NCI-H69 (cell line): ENCODE results near the gene CRYBG1.

Source experiments
- DNase-seq: peaks from one replicate; lab custom pipeline; 2025; lab: John Stamatoyannopoulos, UW

CRYBG1 gene

DNA sequence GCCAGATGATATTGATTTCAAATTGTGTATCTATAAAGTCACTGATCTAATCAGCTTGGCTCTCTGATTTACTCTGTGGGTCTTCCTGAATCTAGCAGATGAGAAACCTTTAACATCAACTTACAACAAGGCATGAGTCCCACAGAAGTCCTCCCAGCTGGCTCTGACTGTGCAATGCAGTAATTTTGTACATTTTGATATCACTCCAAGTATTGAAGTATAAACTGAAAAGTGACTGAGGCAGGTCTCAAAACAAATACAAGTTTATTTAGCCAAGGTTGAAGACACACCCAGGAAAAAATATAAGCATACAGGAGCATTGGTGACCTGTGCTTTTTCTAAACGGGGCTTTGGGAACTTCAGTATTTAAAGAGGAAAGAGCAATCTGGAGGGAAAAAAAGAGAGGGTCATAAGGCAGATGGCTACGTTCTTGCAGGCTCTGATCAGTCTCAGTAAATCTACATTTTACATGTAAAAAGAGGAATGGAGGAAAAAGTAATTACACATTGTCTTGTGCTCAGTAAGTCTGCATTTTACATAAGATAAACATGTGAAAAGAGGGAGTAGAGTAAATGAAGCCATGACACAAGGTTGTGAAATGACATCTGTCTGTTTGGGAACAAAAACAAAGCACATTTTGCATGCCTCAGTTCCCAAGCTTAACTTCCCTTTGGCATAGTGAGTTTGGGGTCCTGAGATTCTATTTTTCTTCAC lies 59.5 kb downstream of the CRYBG1 start:
- DNase-seq: no peak

DNA sequence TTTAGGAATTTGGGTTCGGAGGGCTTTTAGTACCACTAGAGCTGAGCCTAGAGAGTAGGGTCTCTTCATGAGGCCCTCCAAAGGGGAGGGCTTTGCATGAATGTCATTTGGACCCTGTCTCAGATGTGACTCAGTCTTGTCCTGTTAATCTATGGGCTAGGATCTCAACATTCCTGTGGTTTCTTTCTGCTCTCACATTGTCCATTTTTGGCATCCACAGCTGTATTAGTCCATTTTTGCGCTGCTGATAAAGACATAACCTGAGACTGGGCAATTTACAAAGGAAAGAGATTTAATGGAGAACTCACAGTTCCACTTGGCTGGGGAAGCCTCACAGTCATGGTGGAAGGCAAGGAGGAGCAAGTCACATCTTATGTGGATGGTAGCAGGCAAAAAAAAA lies 61.0 kb downstream of the CRYBG1 start:
- no peak for DNase-seq

DNA sequence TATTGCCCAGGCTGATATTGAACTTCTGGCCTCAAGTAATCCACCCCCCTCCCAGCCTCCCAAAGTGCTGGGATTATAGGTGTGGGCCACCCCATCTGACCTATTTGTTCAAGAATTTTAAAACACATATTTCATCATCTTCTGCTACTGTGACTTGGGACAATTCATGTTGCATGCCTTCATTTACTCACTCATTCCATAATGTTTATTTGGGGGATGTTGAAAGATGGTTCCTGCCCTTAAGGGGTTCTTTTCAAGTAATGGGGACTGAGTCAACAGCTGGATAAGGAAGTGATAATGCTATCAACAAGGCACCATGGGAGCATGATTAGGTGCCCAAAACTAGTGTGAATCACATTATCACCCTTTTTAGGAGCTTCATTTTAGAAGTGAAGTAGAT lies 62.0 kb downstream of the CRYBG1 start:
- no peak for DNase-seq

DNA sequence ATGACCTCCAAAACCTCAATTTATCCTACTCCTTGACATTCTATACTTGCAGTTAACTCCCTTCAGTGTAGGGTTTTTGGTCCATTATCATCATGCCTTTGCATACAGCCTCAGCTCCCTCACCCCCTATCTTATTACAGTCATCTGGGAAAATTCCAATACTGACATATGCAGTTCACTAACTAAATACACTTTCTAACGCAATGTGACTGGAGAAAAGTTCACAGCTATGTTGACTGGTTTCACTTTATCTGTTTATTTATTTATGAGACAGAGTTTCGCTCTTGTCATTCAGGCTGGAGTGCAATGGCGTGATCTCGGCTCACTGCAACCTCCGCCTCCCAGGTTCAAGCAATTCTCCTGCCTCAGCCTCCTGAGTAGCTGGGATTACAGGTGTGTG lies 64.9 kb downstream of the CRYBG1 start:
- DNase-seq: no peak

DNA sequence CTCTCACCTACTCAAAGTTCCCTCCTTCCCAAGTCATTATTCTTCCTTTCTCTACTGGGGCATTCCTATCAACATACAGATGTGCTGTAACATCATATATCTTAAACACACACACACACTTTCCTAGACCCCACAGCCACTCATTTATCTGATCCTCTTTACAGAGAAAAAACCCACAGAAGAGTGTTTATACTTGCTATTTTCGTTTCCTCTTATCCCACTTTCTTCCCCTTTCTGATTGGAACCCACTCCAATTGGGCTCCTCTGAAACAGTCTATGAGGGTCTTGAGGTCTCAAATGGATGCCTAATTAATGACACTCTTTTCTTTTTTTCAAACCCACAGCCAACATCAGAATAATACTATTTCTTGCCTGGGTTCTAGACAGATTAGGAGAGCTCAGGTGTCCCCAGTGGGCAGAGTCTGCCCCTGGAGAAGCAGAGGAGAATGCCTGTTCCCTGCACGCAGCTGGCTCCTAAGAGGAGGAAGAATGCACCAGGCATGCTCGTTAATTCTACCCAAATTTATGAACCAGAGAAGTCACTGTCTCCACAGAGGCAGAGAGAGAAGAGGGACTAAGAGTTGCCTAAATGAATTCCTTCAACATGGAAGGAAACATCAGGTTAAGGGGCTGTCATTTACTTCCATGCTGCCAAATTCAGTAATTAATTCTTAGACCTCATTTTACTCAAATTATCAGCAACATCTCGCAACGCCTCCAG lies 65.9 kb downstream of the CRYBG1 start:
- no peak for DNase-seq

DNA sequence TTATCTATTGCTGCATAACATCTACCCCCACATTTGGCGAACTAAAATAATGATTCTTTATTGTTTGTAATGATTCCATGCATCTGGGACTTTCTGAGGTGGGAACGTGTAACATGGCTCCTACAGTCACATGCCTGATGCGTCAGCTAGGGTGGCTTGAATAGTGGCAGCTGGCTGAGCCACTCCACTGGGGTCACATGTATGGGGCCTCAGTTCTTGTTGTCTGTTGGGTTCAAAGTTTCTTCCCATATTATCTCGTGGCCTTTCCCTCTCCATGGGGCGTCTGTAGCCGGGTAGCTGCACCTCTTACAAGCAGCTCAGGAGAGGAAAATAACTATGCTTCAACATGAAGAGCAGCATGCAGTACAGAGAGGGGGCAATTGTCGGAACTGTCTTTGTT lies 69.9 kb downstream of the CRYBG1 start:
- DNase-seq: no peak

DNA sequence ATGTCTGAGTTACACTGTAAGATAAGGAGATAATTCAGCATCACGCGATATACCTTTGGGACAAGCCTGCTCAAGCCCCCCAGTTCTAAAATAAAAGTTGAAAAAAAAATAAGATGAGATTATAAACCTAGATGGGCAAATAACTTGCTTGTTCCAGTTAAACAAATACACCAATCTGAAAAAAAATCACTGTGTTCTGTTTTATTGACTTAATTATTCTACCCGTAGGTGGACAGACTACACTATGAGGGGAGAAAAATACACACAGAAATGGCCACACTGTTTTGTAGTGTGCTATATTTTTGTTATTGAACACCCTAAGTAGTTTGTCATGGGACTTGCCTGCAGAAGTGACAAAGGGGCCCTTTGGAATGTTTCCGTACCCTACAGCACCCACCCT lies 70.9 kb downstream of the CRYBG1 start:
- DNase-seq: no peak

DNA sequence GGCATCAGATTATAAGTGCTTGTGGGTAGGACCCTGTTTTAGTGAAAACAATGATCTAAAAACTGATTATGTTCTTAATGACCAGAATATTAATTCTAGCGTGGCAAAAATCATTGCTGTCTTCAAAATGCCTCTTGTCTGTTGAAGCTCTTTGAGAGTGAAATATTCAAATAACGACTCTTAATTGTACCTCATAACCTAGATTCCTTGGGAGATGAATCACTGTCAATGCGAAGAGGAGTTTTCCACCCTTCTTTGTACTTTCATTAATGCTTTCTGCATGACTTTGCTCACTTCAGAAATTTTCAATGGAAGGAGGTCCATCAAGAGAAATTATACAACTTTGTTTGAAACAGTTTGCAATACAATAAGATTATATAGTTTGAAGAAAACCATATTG lies 71.5 kb downstream of the CRYBG1 start:
- DNase-seq: no peak

DNA sequence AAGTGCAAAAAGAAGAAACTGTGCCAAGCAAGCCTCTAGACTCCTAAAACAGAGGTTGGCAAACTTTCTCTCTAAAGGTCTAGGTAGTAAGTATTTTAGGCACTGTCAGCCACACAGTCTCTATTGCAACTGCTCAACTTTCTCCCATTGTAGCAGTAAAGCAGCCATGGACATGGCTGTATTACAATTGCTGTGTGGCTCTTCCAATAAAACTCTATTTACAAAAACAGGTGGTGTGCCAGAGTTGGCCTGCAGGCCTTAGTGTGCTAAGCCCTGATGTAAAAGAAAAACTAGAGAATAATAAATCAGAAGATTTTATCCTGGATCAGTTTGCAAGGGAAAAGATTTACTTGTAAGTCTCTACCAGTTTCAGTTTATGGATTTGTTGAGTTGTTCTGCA lies 74.0 kb downstream of the CRYBG1 start:
- no peak for DNase-seq

DNA sequence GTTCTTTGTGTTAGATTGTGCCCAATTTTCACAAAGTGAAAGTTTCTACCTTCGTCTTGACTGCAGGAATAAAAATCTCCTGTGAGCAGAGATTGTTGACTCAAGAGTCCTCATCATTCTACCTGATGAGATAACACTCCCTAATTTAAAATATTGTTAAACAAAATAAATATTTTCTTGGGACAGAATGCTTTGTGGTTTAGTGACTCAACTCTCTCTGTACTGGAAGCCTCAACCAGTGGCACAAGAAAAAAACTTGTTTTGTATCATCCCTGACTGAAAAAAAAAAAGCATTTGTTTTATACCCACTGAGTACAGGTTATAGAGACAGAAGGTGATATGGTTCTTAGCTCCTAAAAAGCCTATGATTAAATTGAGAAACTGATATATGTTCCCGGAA lies 78.9 kb downstream of the CRYBG1 start:
- DNase-seq: no peak

DNA sequence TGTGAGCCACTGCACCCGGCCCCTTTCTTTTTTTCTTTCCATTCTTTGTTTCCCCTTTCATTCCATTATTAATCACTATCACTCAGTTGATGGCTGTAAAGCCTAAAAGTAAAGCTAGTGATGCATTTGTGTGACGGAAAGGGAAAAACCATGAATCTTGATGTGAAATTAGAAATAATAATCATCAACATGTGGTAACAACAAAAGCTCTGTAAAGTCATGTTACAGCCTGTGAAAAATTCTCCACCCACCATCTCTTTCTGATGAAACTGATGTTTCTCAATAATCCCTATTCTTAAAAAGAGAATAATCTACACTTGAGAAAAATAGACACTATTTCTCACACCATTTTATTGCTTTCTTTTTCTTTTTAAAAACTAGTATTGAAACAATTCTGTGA lies 80.0 kb downstream of the CRYBG1 start:
- no peak for DNase-seq

DNA sequence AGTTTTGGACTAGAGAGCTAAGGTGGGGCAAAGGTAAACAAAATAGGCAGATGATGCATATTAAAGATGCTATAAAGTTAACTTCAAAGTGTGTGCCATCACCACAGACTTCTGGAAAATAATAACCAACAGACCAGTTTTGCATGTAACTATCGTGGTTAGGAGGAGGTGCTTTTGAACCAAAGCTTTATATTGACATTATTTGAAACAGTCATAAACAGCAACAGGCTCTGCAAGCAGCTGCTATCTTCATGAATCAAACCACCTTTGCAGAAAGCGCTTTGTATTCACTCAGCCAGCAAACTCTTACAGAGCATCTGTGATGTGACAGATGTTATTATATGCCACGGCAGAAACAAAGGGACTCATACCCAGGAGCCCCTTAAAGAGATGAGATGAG lies 81.9 kb downstream of the CRYBG1 start:
- peak; percentile 85 for DNase-seq

DNA sequence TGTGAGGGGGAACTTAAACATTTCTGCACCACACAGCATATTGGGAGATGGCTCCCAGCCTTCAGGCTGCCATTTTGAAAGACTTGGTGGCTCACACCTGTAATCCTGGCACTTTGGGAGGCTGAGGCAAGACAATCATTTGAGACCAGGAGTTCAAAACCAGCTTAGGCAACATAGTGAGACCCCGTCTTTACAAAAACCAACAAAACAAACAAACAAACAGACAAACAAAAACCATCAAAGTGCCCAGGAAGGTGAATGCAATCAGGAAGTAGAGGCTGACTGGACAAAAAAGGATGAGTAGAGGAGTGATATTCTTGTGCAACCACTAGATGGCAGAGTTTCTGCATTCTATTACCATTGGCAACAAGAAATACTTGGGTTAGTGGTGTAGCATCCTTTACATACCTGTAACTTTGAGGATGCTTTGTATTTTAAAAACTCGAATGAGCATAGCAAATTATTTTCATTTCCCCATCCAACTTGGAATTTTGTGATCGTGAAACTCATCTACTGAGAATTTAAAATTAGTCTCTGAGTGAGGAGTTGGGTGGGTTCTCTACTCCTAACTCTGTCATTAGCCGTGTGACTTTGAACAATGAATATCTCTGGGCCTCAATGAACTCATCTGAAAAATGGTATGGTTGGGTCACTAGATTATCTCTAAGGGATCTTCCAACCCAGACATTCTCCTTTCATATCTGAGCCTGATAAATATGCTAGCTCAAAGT lies 84.4 kb downstream of the CRYBG1 start:
- DNase-seq: peak; percentile 83

DNA sequence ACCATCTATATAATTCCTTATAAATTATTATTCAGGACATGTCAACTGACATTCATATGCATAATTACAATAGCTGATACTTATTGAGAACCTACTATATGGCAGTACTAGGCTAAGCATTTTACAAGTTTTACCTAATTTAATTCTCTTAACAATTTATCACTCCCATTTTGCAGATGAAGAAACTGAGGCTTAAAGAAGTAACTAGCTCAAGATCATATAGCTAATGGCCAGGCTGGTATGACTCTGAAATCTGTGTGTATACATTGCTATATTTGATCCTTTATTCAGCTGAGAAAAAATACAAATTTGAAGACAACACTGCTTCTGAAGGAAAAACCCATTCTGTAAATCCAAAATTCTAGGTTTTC lies 85.0 kb downstream of the CRYBG1 start:
- DNase-seq: no peak

DNA sequence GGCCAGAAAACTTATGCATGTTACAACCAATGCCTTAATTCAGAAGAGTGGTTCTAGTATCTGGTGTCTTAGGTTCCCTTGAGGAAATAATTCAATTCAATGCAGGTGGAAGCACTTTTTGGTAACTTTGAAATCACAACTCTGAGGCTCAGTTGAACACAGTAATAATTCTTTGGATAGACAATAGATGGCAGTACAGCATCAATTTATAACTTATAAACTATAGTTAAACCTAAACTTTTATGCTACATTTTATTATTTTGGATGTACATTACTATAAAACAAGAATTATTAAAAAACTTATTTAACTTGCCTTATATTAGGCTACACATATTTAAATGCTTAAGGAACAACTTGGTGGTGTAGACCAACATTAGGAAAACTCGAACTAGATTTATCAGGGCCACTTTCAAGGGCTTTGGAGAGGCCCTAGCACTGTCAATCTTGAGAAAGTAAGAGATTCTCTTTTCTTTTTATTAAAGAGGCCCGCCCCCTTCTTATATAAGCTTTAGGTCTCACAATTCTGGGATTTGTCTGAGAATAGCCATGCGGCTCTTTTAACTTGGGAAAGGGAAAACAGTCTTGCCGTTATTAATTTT lies 85.9 kb downstream of the CRYBG1 start:
- peak; percentile 81 for DNase-seq

DNA sequence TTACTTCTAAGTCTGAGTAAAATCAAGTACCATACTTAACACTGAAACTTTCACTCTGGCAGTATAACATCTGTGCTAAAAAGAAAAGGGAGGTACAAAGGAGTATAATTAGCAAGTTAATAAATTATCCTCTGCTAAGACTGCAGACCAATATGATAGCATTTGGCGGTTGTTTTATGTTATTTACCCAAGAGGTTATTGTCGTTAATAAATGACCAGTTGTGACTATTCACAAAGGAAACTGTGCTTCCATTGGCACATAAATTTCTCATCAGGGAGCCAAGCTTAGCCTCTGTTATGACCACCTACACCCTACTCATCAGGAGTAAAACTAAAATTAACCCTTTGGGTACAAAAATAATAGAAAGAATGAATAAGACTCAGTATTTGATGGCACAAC lies 86.5 kb downstream of the CRYBG1 start:
- DNase-seq: peak; percentile 94

DNA sequence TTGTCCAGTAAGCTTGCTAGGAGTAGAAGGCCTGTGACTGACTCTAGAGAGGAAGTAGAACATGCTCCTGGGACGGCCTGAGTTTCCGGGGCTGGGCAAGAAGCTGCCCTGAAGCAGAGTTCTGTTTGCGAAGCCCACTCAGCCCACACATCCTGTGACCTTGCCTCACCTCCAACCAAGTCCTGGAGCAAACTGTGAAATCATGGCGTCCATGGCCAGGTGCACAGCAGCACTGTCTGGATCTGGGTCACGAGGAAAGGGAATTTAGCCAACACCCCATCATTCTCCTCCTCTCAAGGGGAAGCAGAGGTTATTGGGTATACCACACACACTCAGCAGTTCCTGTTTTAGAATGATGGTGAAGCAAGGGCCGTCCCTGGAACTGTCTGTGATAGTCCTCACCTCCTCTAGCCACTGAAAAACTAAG lies 87.5 kb downstream of the CRYBG1 start:
- no peak for DNase-seq

DNA sequence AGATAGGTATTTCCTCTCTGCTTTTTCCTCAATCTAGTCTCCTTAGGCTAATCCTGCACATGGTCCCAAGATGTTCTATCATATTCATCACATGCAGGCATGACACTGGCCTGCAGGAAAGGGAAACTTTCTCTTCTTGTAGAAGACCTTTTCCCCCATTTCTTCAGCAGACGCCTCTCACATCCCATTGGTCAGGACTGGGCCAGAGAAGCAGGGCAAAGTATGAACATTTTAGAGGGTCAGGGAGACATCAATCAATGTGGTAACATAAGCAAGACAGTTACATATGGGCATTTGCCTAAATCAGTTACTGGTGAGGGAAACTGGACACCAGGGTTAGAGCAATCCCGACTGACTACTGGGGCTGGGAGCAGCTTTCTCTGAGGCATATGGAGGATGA lies 90.1 kb downstream of the CRYBG1 start:
- DNase-seq: peak; percentile 40

DNA sequence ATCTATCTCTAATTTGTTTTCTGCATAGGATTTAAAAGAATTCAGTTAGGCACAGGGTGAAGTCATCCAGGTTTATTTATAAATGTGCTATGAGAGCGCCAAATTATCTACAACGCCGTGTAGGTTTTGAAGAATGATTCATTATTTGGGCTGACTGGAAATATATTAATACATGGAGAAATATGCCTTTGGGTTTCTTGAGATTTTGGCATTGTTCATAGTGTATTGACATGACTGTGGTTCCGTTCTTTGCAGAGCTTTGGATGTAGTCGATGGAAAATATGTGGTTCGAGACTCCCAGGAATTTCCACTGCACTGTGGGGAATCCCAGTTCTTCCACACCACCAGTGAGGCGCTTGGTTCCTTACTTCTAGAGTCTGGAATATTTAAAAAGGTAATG lies 90.9 kb downstream of the CRYBG1 start:
- DNase-seq: no peak

DNA sequence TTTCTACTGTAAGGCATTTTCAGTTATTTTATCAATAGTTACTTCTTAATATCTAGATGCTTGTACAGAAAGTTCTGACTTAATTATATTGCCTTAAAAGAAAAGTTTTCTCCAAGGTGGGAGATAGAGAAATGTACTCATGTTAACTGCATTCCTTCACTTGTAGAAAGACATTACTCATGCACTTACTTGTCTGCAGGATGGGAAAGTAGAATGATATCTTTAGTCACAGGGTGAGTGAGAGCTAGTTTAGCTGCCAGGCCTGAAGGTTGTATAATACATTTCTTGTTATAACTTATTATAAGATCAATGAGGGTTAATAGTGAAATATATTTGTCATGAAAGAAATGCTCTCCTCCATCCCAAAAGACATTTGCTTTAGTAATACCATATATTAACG lies 92.1 kb downstream of the CRYBG1 start:
- DNase-seq: no peak

DNA sequence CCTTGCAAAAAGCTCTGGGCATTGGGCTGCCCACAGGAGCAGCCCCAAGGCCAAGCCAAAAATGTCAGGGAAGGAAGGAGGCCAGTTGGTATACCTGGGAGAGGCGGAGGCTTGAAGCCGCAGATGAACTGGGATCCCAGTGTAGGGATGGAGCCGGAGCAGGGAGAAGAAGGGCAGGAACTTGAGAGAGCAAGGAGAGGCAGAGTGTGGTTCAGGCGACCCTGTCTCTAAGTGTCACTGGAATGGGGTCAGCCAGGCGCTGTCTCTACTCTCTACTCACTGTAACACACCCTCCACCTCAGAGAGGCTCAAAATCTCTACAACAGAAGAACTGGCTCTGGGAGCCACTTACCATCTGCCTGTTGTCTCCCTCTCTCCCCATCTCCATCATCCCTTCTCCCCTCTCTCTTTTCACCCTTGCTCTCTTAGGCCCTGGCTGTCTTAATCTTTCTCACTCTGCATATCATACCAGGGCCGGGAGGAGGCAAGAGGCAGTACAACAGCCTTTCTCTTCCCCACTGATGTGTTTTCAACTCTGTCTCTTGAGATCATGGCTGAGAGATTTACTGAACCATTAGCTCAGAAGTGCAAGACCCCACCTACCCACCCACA lies 93.3 kb downstream of the CRYBG1 start:
- no peak for DNase-seq

DNA sequence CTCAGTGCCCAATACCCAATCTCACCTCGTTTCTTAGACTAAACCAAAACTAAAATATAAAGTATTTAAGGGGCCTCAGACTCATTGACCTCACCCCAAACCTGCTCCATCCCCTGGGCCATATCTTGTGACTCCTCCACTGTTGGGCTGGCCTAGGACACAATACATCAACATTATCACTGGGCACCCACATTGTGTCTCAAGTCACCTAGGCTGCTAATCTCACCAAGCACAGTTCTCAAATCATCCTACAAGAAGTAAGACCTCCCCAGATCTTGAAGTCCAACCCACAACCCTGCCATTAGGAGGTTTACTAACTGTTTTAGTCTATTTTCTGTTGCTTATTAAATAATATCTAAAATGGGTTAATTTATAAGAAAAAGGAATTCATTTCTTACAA lies 96.2 kb downstream of the CRYBG1 start:
- DNase-seq: no peak
